Right cardiac atrium (tissue), 5 donors: ENCODE results near the gene NDUFAF5. TPM values are rescaled to one million over a fixed set of nuclear protein-coding genes. Genes with fewer than 3 reads are reported as not detected.

Experiments
- ATAC-seq, 2 donors: fragments of 200-7000 bp; cut with Tn5 transposase; one replicate each; pipeline versions ENCODE4 v1.8.0 to v1.9.1; 2020; ENCODE audit warnings: moderate library complexity in 2 of 2, mild to moderate bottlenecking in 1 of 2
- DNase-seq, 3 donors: peaks; one replicate each; pipeline ENCODE4 v3.0.0-alpha.2; 2020
- H3K27ac ChIP-seq: one replicate; pipeline ENCODE4 v1.5.1; 2013; ENCODE audit warnings: mild to moderate bottlenecking, low read length, control low read depth, moderate library complexity
- H3K27me3 ChIP-seq: one replicate; pipeline ENCODE4 v1.6.1; 2013; ENCODE audit not compliant: control insufficient read depth, insufficient read depth
- H3K4me1 ChIP-seq: one replicate; pipeline ENCODE4 v1.6.1; 2013; ENCODE audit warnings: low read length; ENCODE audit not compliant: control insufficient read depth, insufficient read depth
- H3K4me3 ChIP-seq: one replicate; pipeline ENCODE4 v1.5.1; 2013; ENCODE audit warnings: low read length, control low read depth
- H3K9me3 ChIP-seq: one replicate; pipeline ENCODE4 v1.6.1; 2013; ENCODE audit warnings: low read length; ENCODE audit not compliant: control insufficient read depth
- WGBS: extraction: QIAGEN DNeasy Blood & Tissue Kit; methylation state at CpG from one replicate; pipeline ENCODE4 v1.1.7; 2013; 5-methylcytosine and 5-hydroxymethylcytosine counted together
- intact Hi-C, 4 donors: fragments of 100-400 bp; cut with DNase I; formaldehyde crosslinking; loops; one replicate each; pipeline versions ENCODE4 v1.11.0 to v1.14.0; 2022 to 2023
- polyA plus RNA-seq: library from polyadenylated mRNA; stranded (reverse); fragments of 200-250 nt; gene quantifications from one replicate; pipeline ENCODE4 v1.2.3, GENCODE V29; 2013
- total RNA-seq, 4 donors: library from RNA; stranded (reverse); fragmentation: NEBNext Ultra II Directional; extraction: Animal tissue kit (Norgen Biotek cat#: 25700); gene quantifications; one replicate each; pipeline ENCODE4 v1.2.1, GENCODE V29; 2021
- donor health status: healthy with polysubstance abuse.
- donor health status: DM: no; HTN: yes; CAD: no.
- donor health status: DM: no; HTN: no; CAD: no.
- donor health status: DM: no; HTN: yes; CAD: no; lungs with severe emphysema.
- donor health status: DM: yes; HTN: yes; CAD: no.

NDUFAF5 gene
- total and polyA plus RNA-seq, 5 donors = 55.7 to 72.3 (median 62.4) TPM

- Histone ChIP-seq H3K4me1 (peaks cover 2% of the 10 kb centered on the region), H3K27ac (no peak overlapping the region), H3K4me3 (no peak overlapping the region), H3K27me3 (no peaks in the 10 kb centered on the region), H3K9me3 (no peaks in the 10 kb centered on the region)
- intact Hi-C loops = no loop called here
- ATAC-seq (no peak), DNase-seq (no peak)
- 71% methylated on average over 4 of the region's 4 CpGs for WGBS
Observed at GRCh38 chr20:13856354-13856753, 71.5 kb downstream of the NDUFAF5 start.

- peak; percentile 48 to 68 for ATAC-seq
- H3K9me3 ChIP-seq = no peaks in the 10 kb centered on the region
- peaks cover 2% of the 10 kb centered on the region for H3K4me1 ChIP-seq
- H3K4me3 ChIP-seq = no peak overlapping the region
- intact Hi-C loops = no loop called here
- WGBS = 42% methylated on average over 3 of the region's 3 CpGs
- H3K27ac ChIP-seq = no peak overlapping the region
- H3K27me3 ChIP-seq = no peaks in the 10 kb centered on the region
- peak; percentile 46 to 84 (median 79) for DNase-seq
Observed at GRCh38 chr20:13857304-13857703, 72.5 kb downstream of the NDUFAF5 start.

GRCh38 chr20:13857961-13858360, 73.1 kb downstream of the NDUFAF5 start:
- Histone ChIP-seq H3K4me1 (peaks cover 2% of the 10 kb centered on the region), H3K27me3 (no peaks in the 10 kb centered on the region), H3K27ac (no peak overlapping the region), H3K4me3 (no peak overlapping the region), H3K9me3 (no peaks in the 10 kb centered on the region)
- intact Hi-C loops = no loop called here
- DNase-seq (no peak), ATAC-seq (no peak)
- 93% methylated on average over 7 of the region's 7 CpGs for WGBS

GRCh38 chr20:13858439-13858838, 73.6 kb downstream of the NDUFAF5 start:
- Histone ChIP-seq H3K4me1 (peaks cover 2% of the 10 kb centered on the region), H3K27ac (no peak overlapping the region), H3K9me3 (no peaks in the 10 kb centered on the region), H3K27me3 (no peaks in the 10 kb centered on the region), H3K4me3 (no peak overlapping the region)
- DNase-seq (no peak), ATAC-seq (no peak)
- intact Hi-C loops = no loop called here
- 75% methylated on average over 5 of the region's 5 CpGs for WGBS

- DNase-seq = no peak
- no peak overlapping the region for H3K27ac ChIP-seq
- intact Hi-C loops = no loop called here
Observed at GRCh38 chr20:13858871-13859270, 74.0 kb downstream of the NDUFAF5 start.

GRCh38 chr20:13862245-13862644, 77.4 kb downstream of the NDUFAF5 start:
- DNase-seq (no peak), ATAC-seq (no peak)
- H3K27me3 ChIP-seq = no peaks in the 10 kb centered on the region
- intact Hi-C loops = no loop called here
- H3K9me3 ChIP-seq = no peaks in the 10 kb centered on the region
- 91% methylated on average over 2 of the region's 2 CpGs for WGBS
- no peak overlapping the region for H3K4me3 ChIP-seq
- H3K4me1 ChIP-seq = peaks cover 2% of the 10 kb centered on the region
- no peak overlapping the region for H3K27ac ChIP-seq

More at GRCh38 chr20:13858871-13859270, 74.0 kb downstream of the NDUFAF5 start:
- H3K4me3 ChIP-seq = no peak overlapping the region
- no peaks in the 10 kb centered on the region for H3K9me3 ChIP-seq
- no peak for ATAC-seq
- no peaks in the 10 kb centered on the region for H3K27me3 ChIP-seq
- H3K4me1 ChIP-seq = peaks cover 2% of the 10 kb centered on the region

GRCh38 chr20:13863244-13863643, 78.4 kb downstream of the NDUFAF5 start:
- no peak overlapping the region for H3K4me3 ChIP-seq
- no peak overlapping the region for H3K27ac ChIP-seq
- DNase-seq (no peak), ATAC-seq (no peak)
- intact Hi-C loops = no loop called here
- H3K9me3 ChIP-seq = no peaks in the 10 kb centered on the region
- 61% methylated on average over 1 of the region's 1 CpG for WGBS
- H3K4me1 ChIP-seq = no peaks in the 10 kb centered on the region
- no peaks in the 10 kb centered on the region for H3K27me3 ChIP-seq

- Histone ChIP-seq H3K4me3 (no peak overlapping the region), H3K27me3 (no peaks in the 10 kb centered on the region), H3K4me1 (no peaks in the 10 kb centered on the region), H3K27ac (no peak overlapping the region), H3K9me3 (no peaks in the 10 kb centered on the region)
- no peak for ATAC-seq
- no peak for DNase-seq
- intact Hi-C loops = no loop called here
- WGBS = 62% methylated on average over 2 of the region's 2 CpGs
Observed at GRCh38 chr20:13865156-13865555, 80.3 kb downstream of the NDUFAF5 start.

- intact Hi-C loops = no loop called here
- no peak for DNase-seq
- 46% methylated on average over 5 of the region's 5 CpGs for WGBS
- no peaks in the 10 kb centered on the region for H3K9me3 ChIP-seq
- peak in 1 of 2 donors; percentile 15 for ATAC-seq
- H3K27ac ChIP-seq = no peak overlapping the region
- no peaks in the 10 kb centered on the region for H3K4me1 ChIP-seq
- H3K4me3 ChIP-seq = no peak overlapping the region
- no peaks in the 10 kb centered on the region for H3K27me3 ChIP-seq
Observed at GRCh38 chr20:13865791-13866351, 81.0 kb downstream of the NDUFAF5 start.

- Histone ChIP-seq H3K9me3 (no peaks in the 10 kb centered on the region), H3K27me3 (no peaks in the 10 kb centered on the region), H3K4me3 (no peak overlapping the region), H3K27ac (no peak overlapping the region), H3K4me1 (no peaks in the 10 kb centered on the region)
- ATAC-seq (peak; percentile 55 to 64), DNase-seq (peak in 1 of 3 donors; percentile 24)
- WGBS = 54% methylated on average over 4 of the region's 4 CpGs
- intact Hi-C loops = no loop called here
Observed at GRCh38 chr20:13868331-13868730, 83.5 kb downstream of the NDUFAF5 start.

- no peak overlapping the region for H3K27ac ChIP-seq
- DNase-seq (no peak), ATAC-seq (no peak)
- no peak overlapping the region for H3K4me3 ChIP-seq
- WGBS = 73% methylated on average over 4 of the region's 4 CpGs
- intact Hi-C loops = no loop called here
- H3K9me3 ChIP-seq = no peaks in the 10 kb centered on the region
- H3K4me1 ChIP-seq = no peaks in the 10 kb centered on the region
- no peaks in the 10 kb centered on the region for H3K27me3 ChIP-seq
Observed at GRCh38 chr20:13870170-13870748, 85.4 kb downstream of the NDUFAF5 start.
